Measurements from ENCODE around the gene NRP1.

The NRP1 gene

GRCh38 chr10:33334153-33334804, at the start of gene NRP1:
TSS of gene NRP1 (minus strand) at chr10:33334667. CDS start at chr10:33334382, 285 bp downstream.
- TF ChIP-seq, protein P1, sequence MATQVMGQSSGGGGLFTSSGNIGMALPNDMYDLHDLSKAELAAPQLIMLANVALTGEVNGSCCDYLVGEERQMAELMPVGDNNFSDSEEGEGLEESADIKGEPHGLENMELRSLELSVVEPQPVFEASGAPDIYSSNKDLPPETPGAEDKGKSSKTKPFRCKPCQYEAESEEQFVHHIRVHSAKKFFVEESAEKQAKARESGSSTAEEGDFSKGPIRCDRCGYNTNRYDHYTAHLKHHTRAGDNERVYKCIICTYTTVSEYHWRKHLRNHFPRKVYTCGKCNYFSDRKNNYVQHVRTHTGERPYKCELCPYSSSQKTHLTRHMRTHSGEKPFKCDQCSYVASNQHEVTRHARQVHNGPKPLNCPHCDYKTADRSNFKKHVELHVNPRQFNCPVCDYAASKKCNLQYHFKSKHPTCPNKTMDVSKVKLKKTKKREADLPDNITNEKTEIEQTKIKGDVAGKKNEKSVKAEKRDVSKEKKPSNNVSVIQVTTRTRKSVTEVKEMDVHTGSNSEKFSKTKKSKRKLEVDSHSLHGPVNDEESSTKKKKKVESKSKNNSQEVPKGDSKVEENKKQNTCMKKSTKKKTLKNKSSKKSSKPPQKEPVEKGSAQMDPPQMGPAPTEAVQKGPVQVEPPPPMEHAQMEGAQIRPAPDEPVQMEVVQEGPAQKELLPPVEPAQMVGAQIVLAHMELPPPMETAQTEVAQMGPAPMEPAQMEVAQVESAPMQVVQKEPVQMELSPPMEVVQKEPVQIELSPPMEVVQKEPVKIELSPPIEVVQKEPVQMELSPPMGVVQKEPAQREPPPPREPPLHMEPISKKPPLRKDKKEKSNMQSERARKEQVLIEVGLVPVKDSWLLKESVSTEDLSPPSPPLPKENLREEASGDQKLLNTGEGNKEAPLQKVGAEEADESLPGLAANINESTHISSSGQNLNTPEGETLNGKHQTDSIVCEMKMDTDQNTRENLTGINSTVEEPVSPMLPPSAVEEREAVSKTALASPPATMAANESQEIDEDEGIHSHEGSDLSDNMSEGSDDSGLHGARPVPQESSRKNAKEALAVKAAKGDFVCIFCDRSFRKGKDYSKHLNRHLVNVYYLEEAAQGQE (IDR thresholded peaks at IDR 0.05; ENCODE audit: low read depth): no peak
- no peak for TF ChIP-seq NFIC (IDR thresholded peaks at IDR 0.05)
- TF ChIP-seq FOXM1 (IDR thresholded peaks at IDR 0.05; ENCODE audit: borderline replicate concordance, low read depth): no peak
- no peak for TF ChIP-seq TCF12 (IDR thresholded peaks at IDR 0.05; ENCODE audit: low read depth)
- TF ChIP-seq CEBPB (IDR thresholded peaks at IDR 0.05): no peak
- no peak for TF ChIP-seq USF1 (IDR thresholded peaks at IDR 0.05)
- no peak for TF ChIP-seq ZBTB7A (IDR thresholded peaks at IDR 0.05; ENCODE audit: low read depth)
- no peak for TF ChIP-seq YY1 (IDR thresholded peaks at IDR 0.05; ENCODE audit: low read depth)
- TF ChIP-seq TAF1 (IDR thresholded peaks at IDR 0.05; ENCODE audit: low read depth): no peak
- TF ChIP-seq RAD21 (IDR thresholded peaks at IDR 0.05; ENCODE audit: low read depth): no peak
- no peak for TF ChIP-seq EGR1 (IDR thresholded peaks at IDR 0.05)
- TF ChIP-seq EP300 (IDR thresholded peaks at IDR 0.05; ENCODE audit: borderline replicate concordance): no peak
- no peak for TF ChIP-seq TEAD4 (IDR thresholded peaks at IDR 0.05)

DNA sequence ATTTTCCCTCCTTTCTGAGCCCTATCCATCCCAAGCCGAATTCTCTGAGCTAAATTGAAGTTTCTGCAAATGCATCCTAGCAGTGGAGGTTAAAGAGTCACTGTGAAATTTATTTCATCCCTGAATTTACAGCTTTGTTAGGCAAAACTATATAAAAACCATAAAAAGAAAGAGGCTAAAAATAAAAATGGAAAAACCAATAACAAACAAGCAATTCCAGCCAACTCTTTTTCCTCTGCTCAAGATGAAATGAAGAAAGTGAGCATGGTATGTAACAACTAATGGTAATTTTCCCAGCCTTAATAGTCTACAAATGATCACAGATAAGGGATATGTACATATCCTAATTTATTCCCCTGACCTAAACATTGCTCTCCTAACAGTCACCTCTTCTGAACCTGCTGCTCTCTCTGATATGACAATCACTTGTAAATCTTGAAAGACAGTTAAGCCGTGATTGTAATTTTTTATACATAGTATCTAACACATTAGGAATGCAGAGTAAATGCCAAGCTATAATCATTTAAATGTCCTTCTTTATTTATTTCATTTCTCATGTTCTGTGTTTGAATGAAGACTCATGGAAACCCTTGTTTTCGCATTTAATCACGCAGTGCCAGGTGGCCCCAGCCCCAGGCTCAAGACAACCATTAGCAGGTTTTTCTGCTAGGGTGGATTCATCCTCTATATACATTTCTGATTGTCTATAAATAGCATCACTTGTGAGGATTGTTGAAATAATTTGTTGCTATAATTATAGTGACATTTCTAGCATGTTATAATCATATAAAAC, 48.6 kb upstream of the NRP1 start:
- TF ChIP-seq CREB1 (IDR thresholded peaks at IDR 0.05; ENCODE audit: low read depth) (no peak), ZBTB7A (IDR thresholded peaks at IDR 0.05; ENCODE audit: low read depth) (no peak), RAD21 (IDR thresholded peaks at IDR 0.05; ENCODE audit: low read depth) (no peak), TAF1 (IDR thresholded peaks at IDR 0.05; ENCODE audit: low read depth) (no peak), TEAD4 (IDR thresholded peaks at IDR 0.05) (no peak), EP300 (IDR thresholded peaks at IDR 0.05; ENCODE audit: borderline replicate concordance) (no peak), TCF12 (IDR thresholded peaks at IDR 0.05; ENCODE audit: low read depth) (no peak), CEBPB (IDR thresholded peaks at IDR 0.05) (no peak), NFIC (IDR thresholded peaks at IDR 0.05) (no peak), USF1 (IDR thresholded peaks at IDR 0.05) (no peak), EGR1 (IDR thresholded peaks at IDR 0.05) (no peak), FOXM1 (IDR thresholded peaks at IDR 0.05; ENCODE audit: borderline replicate concordance, low read depth) (no peak), YY1 (IDR thresholded peaks at IDR 0.05; ENCODE audit: low read depth) (no peak)
- TF ChIP-seq, protein P2, sequence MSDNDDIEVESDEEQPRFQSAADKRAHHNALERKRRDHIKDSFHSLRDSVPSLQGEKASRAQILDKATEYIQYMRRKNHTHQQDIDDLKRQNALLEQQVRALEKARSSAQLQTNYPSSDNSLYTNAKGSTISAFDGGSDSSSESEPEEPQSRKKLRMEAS (IDR thresholded peaks at IDR 0.05): no peak
- TF ChIP-seq, protein P1 (IDR thresholded peaks at IDR 0.05; ENCODE audit: low read depth): no peak

DNA sequence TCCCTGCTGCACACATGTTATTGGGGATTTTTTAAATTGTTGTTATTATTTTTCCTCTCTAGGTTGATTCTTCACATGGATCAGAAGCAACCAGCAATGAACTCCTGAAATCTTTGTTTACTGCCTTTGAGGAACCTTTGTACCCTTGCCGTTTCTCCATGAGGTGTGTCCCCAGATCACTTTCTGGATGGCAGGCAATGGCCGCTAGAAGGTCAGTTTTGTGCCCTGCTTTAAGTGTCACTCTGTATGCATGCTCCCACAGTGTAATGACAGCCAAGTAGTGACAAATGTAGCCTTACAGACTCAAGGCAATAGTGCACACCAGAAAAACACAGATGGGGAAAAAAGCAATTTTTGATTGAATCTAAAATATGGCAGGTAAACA, 47.7 kb upstream of the NRP1 start:
- TF ChIP-seq EP300 (IDR thresholded peaks at IDR 0.05; ENCODE audit: borderline replicate concordance) (no peak), FOXM1 (IDR thresholded peaks at IDR 0.05; ENCODE audit: borderline replicate concordance, low read depth) (no peak), TEAD4 (IDR thresholded peaks at IDR 0.05) (no peak), NFIC (IDR thresholded peaks at IDR 0.05) (no peak), EGR1 (IDR thresholded peaks at IDR 0.05) (no peak), TCF12 (IDR thresholded peaks at IDR 0.05; ENCODE audit: low read depth) (no peak), RAD21 (IDR thresholded peaks at IDR 0.05; ENCODE audit: low read depth) (no peak), USF1 (IDR thresholded peaks at IDR 0.05) (no peak), TAF1 (IDR thresholded peaks at IDR 0.05; ENCODE audit: low read depth) (no peak), ZBTB7A (IDR thresholded peaks at IDR 0.05; ENCODE audit: low read depth) (no peak), CREB1 (IDR thresholded peaks at IDR 0.05; ENCODE audit: low read depth) (no peak), CEBPB (IDR thresholded peaks at IDR 0.05) (no peak), YY1 (IDR thresholded peaks at IDR 0.05; ENCODE audit: low read depth) (no peak)
- TF ChIP-seq, protein P1 (IDR thresholded peaks at IDR 0.05; ENCODE audit: low read depth): no peak
- TF ChIP-seq, protein P2 (IDR thresholded peaks at IDR 0.05): no peak
